ENCODE measurements around the gene FAM184B. TPM values are rescaled to one million over a fixed set of nuclear protein-coding genes. Genes with fewer than 3 reads are reported as not detected.

The FAM184B gene
- total RNA-seq, 1 experiment from 2014 or later: 0.09 TPM

- no peak overlapping the region for H2BK120ac ChIP-seq (ENCODE audit: low read depth, low read length, poor library complexity, severe bottlenecking)
- no peak for TF ChIP-seq CTCF (conservative IDR thresholded peaks at IDR 0.05)
- H3K23ac ChIP-seq (ENCODE audit: insufficient read length, low read depth, low read length): no peak overlapping the region
- H3K4me2 ChIP-seq (ENCODE audit: insufficient read depth, insufficient read length, low read length): no peak overlapping the region
- no CpG with 5 or more reads among the region's 1 CpG for WGBS (ENCODE audit: extremely low coverage, insufficient read length, low lambda C conversion rate)
- H3K9ac ChIP-seq (ENCODE audit: extremely low read depth, insufficient read length, low read length): no peak overlapping the region
- no peak overlapping the region for H3T11ph ChIP-seq (ENCODE audit: low read length)
- H3K27me3 ChIP-seq (ENCODE audit: insufficient read depth, low read length): no peaks in the 10 kb centered on the region
- Mint-ChIP-seq H3K4me1 (peaks cover 9 to 13% of the 10 kb centered on the region in 2 experiments), H3K4me3 (no peak overlapping the region; a peak in 1 of 5 replicates), H3K36me3 (ENCODE audit: insufficient read depth in 1 of 3, low read depth in 3 of 3) (0 out of 7 replicates have a peak, but pooled peaks cover 0 to 6% (median under 1%) of the 10 kb centered on the region in 3 experiments), H3K27me3 (ENCODE audit: low read depth) (peaks cover 7% of the 10 kb centered on the region), H3K9me3 (peaks cover 5 to 7% of the 10 kb centered on the region in 2 experiments; a peak in 4 of 5 replicates), H3K27ac (no peak overlapping the region)
- H3K9me3 ChIP-seq (ENCODE audit: control insufficient read depth, low read depth, low read length): peaks cover 4% of the 10 kb centered on the region
- H2AK5ac ChIP-seq (ENCODE audit: insufficient read length, low read length): no peak overlapping the region
- H3K23me2 ChIP-seq (ENCODE audit: insufficient read length, low read depth, low read length, poor library complexity, severe bottlenecking): no peaks in the 10 kb centered on the region
- no peak overlapping the region for H3K18ac ChIP-seq (ENCODE audit: insufficient read length, low read depth, low read length)
- no peaks in the 10 kb centered on the region for H4K20me1 ChIP-seq (ENCODE audit: control insufficient read depth, insufficient read depth, insufficient read length)
- no peak overlapping the region for H2BK12ac ChIP-seq (ENCODE audit: insufficient read length, low read depth, low read length)
- no peak overlapping the region for H2BK5ac ChIP-seq (ENCODE audit: insufficient read length, low read length)
- DNase-seq: no peak
- no peak overlapping the region for H2AFZ ChIP-seq (ENCODE audit: low read length)
- H3K4me1 ChIP-seq (ENCODE audit: insufficient read depth, low read length): peaks cover 5% of the 10 kb centered on the region; the same call in 1 of the 2 replicates
- H4K91ac ChIP-seq (ENCODE audit: insufficient read length, low read depth, low read length): no peak overlapping the region
- no peak overlapping the region for H4K8ac ChIP-seq (replicated peaks; ENCODE audit: insufficient read length, low read depth, low read length)
- no peaks in the 10 kb centered on the region for H3K79me2 ChIP-seq (ENCODE audit: insufficient read depth, low read length)
- H3K79me1 ChIP-seq (ENCODE audit: insufficient read depth, low read depth, low read length, poor library complexity, severe bottlenecking): no peaks in the 10 kb centered on the region
- H3K14ac ChIP-seq (ENCODE audit: insufficient read depth, low read length): no peak overlapping the region
- no peak overlapping the region for H3K4ac ChIP-seq (ENCODE audit: low read depth, low read length)
- H2BK20ac ChIP-seq (ENCODE audit: low read depth, low read length, poor library complexity, severe bottlenecking): no peak overlapping the region
- no peak overlapping the region for H4K5ac ChIP-seq (ENCODE audit: insufficient read length, low read depth, low read length)
- H3K56ac ChIP-seq (ENCODE audit: insufficient read length, low read depth, low read length): no peak overlapping the region
- H3K27ac ChIP-seq (ENCODE audit: insufficient read length, low read depth, low read length): no peak overlapping the region
- no peak overlapping the region for H2BK15ac ChIP-seq (ENCODE audit: low read depth, low read length)
Measured at GRCh38 chr4:17761062-17761461, 20.4 kb downstream of the FAM184B start.
